Sigmoid colon (tissue), 7 donors: ENCODE data around the gene CUX1. TPM values are rescaled to one million over a fixed set of nuclear protein-coding genes. Genes with fewer than 3 reads are reported as not detected.

Experiments used
- DNase-seq: peaks from one replicate; pipeline ENCODE4 v3.0.0-alpha.2; 2019
- H3K27ac ChIP-seq, 4 donors: fragments of 200-600 bp; sonication (generic); one replicate each; pipeline ENCODE4 v1.5.1; 2016 to 2019; ENCODE audit warnings: mild to moderate bottlenecking in 1 of 4
- H3K27me3 ChIP-seq, 3 donors: fragments of 200-600 bp; sonication (generic); one replicate each; pipeline ENCODE4 v1.5.1; 2019; ENCODE audit warnings: mild to moderate bottlenecking in 1 of 3
- H3K36me3 ChIP-seq, 4 donors: fragments of 200-600 bp; sonication (generic); one replicate each; pipeline ENCODE4 v1.5.1; 2016 to 2019
- H3K4me1 ChIP-seq, 4 donors: fragments of 200-600 bp; sonication (generic); one replicate each; pipeline ENCODE4 v1.5.1; 2017 to 2019
- H3K4me3 ChIP-seq, 4 donors: fragments of 200-600 bp; sonication (generic); one replicate each; pipeline ENCODE4 v1.5.1; 2017 to 2019; ENCODE audit warnings: mild to moderate bottlenecking in 2 of 4, moderate library complexity in 1 of 4
- H3K9me3 ChIP-seq, 4 donors: fragments of 200-600 bp in 3 of 4; sonication (generic) in 3 of 4; one replicate each; pipeline versions ENCODE4 v1.5.1 to v1.6.1; 2013 to 2019
- CTCF ChIP-seq, 4 experiments: fragments of 450-650 bp in 3 of 4; fragments of 200-600 bp in 1 of 4; IDR thresholded peaks; one replicate each; pipeline ENCODE4 v1.5.1; 2016 to 2019; ENCODE audit warnings: antibody characterized with exemption in 4 of 4, mild to moderate bottlenecking in 3 of 4, moderate library complexity in 2 of 4
- EP300 ChIP-seq, 4 donors: sonication (generic); formaldehyde crosslinking; IDR thresholded peaks; one replicate each; pipeline ENCODE4 v1.6.1; 2017; ENCODE audit warnings: antibody characterized with exemption in 4 of 4
- POLR2A ChIP-seq, 2 donors: fragments of 450-650 bp; IDR thresholded peaks; one replicate each; pipeline ENCODE4 v1.6.1; 2016; ENCODE audit warnings: antibody characterized with exemption in 2 of 2, mild to moderate bottlenecking in 2 of 2, moderate library complexity in 2 of 2
- POLR2AphosphoS5 ChIP-seq, 4 donors: sonication (generic); formaldehyde crosslinking; IDR thresholded peaks; one replicate each; pipeline ENCODE4 v1.6.1; 2017; ENCODE audit warnings: antibody characterized with exemption in 4 of 4
- WGBS, 2 donors: extraction: QIAGEN DNeasy Blood & Tissue Kit; methylation state at CpG; one replicate each; pipeline ENCODE4 v1.1.7; 2013; 5-methylcytosine and 5-hydroxymethylcytosine counted together
- intact Hi-C: fragments of 100-400 bp; cut with DNase I; formaldehyde crosslinking; loops from one replicate; pipeline ENCODE4 v1.15.1; 2023
- polyA plus RNA-seq, 3 donors: library from polyadenylated mRNA; stranded (reverse); fragments of 200-250 nt; gene quantifications; one replicate each; pipeline ENCODE4 v1.2.3, GENCODE V29; 2013
- total RNA-seq, 4 donors: library from RNA; depleted of rRNA; stranded (reverse); fragments of >200 nt; gene quantifications; one replicate each; pipeline ENCODE4 v1.1.0, GENCODE V29; 2016
- donor health status: healthy with polysubstance abuse.
- donor health status: Bipolar disorder and iron deficiency.
- donor health status: healthy.

The CUX1 gene
- total and polyA plus RNA-seq, 7 donors = 46.7 to 127 (median 49.9) TPM

GRCh38 chr7:102190776-102191350, 373.4 kb downstream of the CUX1 start:
- H3K27me3 ChIP-seq = no peaks in the 10 kb centered on the region
- intact Hi-C loops = no loop called here
- DNase-seq = no peak
- H3K9me3 ChIP-seq = no peaks in the 10 kb centered on the region
- no peaks in the 10 kb centered on the region for H3K4me1 ChIP-seq
- peaks cover 25 to 92% (median 43%) of the 10 kb centered on the region in 4 donors for H3K36me3 ChIP-seq
- no peak overlapping the region for H3K4me3 ChIP-seq
- TF ChIP-seq CTCF (IDR thresholded peaks at IDR 0.05) (no peak), EP300 (IDR thresholded peaks at IDR 0.05) (no peak), POLR2A (IDR thresholded peaks at IDR 0.05) (no peak), POLR2AphosphoS5 (IDR thresholded peaks at IDR 0.05) (no peak)
- 90 to 94% methylated on average over 13 of the region's 13 CpGs for WGBS, 2 donors
- H3K27ac ChIP-seq = no peak overlapping the region

GRCh38 chr7:102191556-102192379, 374.3 kb downstream of the CUX1 start:
- Histone ChIP-seq H3K27ac (no peak overlapping the region), H3K4me3 (no peak overlapping the region), H3K36me3 (peaks cover 26 to 93% (median 44%) of the 10 kb centered on the region in 4 donors), H3K4me1 (no peaks in the 10 kb centered on the region), H3K9me3 (no peaks in the 10 kb centered on the region), H3K27me3 (no peaks in the 10 kb centered on the region)
- DNase-seq = no peak
- intact Hi-C loops = no loop called here
- 90% methylated on average over 17 of the region's 17 CpGs for WGBS, 2 donors
- no peak for TF ChIP-seq POLR2AphosphoS5 (IDR thresholded peaks at IDR 0.05)
- TF ChIP-seq CTCF (IDR thresholded peaks at IDR 0.05) = no peak
- TF ChIP-seq EP300 (IDR thresholded peaks at IDR 0.05) = no peak
- TF ChIP-seq POLR2A (IDR thresholded peaks at IDR 0.05) = no peak

- Histone ChIP-seq H3K4me1 (no peaks in the 10 kb centered on the region), H3K36me3 (peaks cover 26 to 95% (median 52%) of the 10 kb centered on the region in 4 donors), H3K4me3 (no peak overlapping the region), H3K27ac (no peak overlapping the region), H3K27me3 (no peaks in the 10 kb centered on the region), H3K9me3 (no peaks in the 10 kb centered on the region)
- intact Hi-C loops = no loop called here
- no peak for DNase-seq
- 96 to 97% methylated on average over 3 of the region's 3 CpGs for WGBS, 2 donors
- TF ChIP-seq POLR2AphosphoS5 (IDR thresholded peaks at IDR 0.05) (no peak), EP300 (IDR thresholded peaks at IDR 0.05) (no peak), POLR2A (IDR thresholded peaks at IDR 0.05) (no peak), CTCF (IDR thresholded peaks at IDR 0.05) (no peak)
Measured at GRCh38 chr7:102192790-102193189, 375.4 kb downstream of the CUX1 start.

- no peak for DNase-seq
- Histone ChIP-seq H3K27me3 (no peaks in the 10 kb centered on the region), H3K4me1 (no peaks in the 10 kb centered on the region), H3K27ac (no peak overlapping the region), H3K4me3 (no peak overlapping the region), H3K9me3 (no peaks in the 10 kb centered on the region), H3K36me3 (peaks cover 26 to 98% (median 55%) of the 10 kb centered on the region in 4 donors)
- TF ChIP-seq POLR2A (IDR thresholded peaks at IDR 0.05) (no peak), EP300 (IDR thresholded peaks at IDR 0.05) (no peak), POLR2AphosphoS5 (IDR thresholded peaks at IDR 0.05) (no peak), CTCF (IDR thresholded peaks at IDR 0.05) (no peak)
- 90 to 96% methylated on average over 8 of the region's 8 CpGs for WGBS, 2 donors
- intact Hi-C loops = no loop called here
Measured at GRCh38 chr7:102193806-102194205, 376.4 kb downstream of the CUX1 start.
